GM18520 (cell line): Measurements from ENCODE around the gene DHRSX.
"Not testable (repeated sequence)": the region's sequence is repeated elsewhere in the genome, so short reads cannot be mapped to it uniquely, and the experiment has no call there.

Source experiments
- ATAC-seq: cut with Tn5 transposase; IDR thresholded peaks from one replicate; pipeline ENCODE4 v1.9.1; 2021; ENCODE audit not compliant: unreplicated experiment

The DHRSX gene

GRCh38 chrX:2479420-2479780 lies 21.4 kb downstream of the DHRSX start:
- ATAC-seq, result no peak

- no peak for ATAC-seq
Measured at GRCh38 chrX:2478546-2479419, 22.0 kb downstream of the DHRSX start.

DNA sequence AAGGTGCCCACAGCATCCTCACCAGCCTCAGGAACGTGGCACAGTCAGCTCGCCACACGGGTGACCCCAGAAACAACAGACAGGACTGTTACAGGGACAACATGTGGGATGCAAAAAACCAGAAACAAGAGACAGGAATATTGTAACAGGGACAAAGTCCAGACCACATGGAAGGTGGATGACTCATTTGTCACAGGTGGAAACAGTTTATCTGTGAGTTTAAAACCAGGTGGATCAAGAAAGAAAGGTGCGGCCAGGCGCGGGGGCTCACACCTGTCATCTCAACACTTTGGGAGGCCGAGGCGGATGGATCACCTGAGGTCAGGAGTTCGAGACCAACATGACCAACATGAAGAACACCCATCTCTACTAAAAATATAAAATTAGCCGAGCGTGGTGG lies 23.5 kb downstream of the DHRSX start:
- ATAC-seq, result not testable (repeated sequence)

- ATAC-seq, result no peak
Measured at GRCh38 chrX:2474963-2475726, 25.6 kb downstream of the DHRSX start.

GRCh38 chrX:2474280-2474962 lies 26.4 kb downstream of the DHRSX start:
- ATAC-seq, result no peak

GRCh38 chrX:2473064-2473463 lies 27.7 kb downstream of the DHRSX start:
- ATAC-seq, result not testable (repeated sequence)

GRCh38 chrX:2471641-2472040 lies 29.1 kb downstream of the DHRSX start:
- ATAC-seq, result no peak

GRCh38 chrX:2471126-2471525 lies 29.6 kb downstream of the DHRSX start:
- not testable (repeated sequence) for ATAC-seq

- not testable (repeated sequence) for ATAC-seq
Measured at GRCh38 chrX:2469852-2470251, 30.9 kb downstream of the DHRSX start.

DNA sequence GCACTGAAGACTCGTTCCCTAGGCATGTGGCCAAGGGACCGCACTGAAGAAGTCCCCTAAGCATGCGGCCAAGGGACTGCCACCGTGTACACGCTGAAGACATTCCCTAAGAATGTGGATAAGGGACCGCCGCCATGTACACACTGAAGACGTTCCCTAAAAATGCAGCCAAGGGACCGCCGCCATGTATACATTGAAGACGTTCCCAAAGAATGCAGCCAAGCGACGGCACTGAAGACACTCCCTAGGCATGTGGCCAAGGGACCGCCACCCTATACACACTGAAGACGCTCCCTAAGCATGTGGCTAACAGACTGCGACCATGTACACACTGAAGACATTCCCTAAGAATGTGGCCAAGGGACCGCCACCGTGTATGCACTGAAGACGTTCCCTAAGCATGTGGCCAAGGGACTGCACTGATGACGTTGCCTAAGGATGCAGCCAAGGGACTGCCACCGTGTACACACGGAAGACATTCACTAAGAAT lies 31.5 kb downstream of the DHRSX start:
- no peak for ATAC-seq

- no peak for ATAC-seq
Measured at GRCh38 chrX:2468261-2469195, 32.2 kb downstream of the DHRSX start.

- ATAC-seq, result no peak
Measured at GRCh38 chrX:2466876-2467656, 33.7 kb downstream of the DHRSX start.

DNA sequence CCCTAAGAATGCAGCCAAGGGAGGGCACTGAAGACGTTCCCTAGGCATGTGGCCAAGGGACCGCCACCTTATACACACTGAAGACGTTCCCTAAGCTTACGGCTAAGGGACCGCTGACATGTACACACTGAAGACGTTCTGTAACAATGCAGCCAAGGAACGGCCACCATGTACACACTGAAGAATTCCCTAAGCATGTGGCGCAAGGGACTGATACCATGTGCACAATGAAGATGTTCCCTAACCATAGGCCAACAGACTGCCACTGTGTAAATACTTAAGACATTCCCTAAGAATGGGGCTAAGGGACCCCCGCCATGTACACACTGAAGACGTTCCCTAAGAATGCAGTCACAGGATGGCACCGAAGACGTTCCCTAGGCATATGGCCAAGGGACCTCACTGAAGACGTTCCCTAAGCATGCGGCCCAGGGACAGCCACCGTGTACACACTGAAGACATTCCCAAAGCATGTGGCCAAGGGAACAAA lies 36.1 kb downstream of the DHRSX start:
- ATAC-seq, result no peak

- no peak for ATAC-seq
Measured at GRCh38 chrX:2463973-2464676, 36.7 kb downstream of the DHRSX start.

DNA sequence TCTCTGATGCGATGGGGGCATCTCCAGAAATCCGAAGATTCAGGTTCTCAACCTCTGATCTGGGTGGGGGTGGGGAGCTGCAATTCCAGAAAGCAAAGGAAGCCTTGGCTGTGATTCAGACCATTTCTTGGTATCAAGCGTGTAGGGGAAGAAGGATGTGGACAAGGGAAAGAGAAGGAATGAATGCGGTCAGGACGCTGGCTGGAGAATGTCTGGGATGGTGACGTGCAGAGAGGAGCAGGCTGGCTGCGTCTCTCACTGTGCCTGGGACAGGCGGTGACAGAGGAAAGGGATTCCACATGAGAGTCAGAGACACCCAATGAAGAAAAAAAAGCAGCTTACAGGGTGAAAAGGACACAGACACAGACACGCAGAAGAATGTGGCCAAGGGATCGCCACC lies 37.3 kb downstream of the DHRSX start:
- not testable (repeated sequence) for ATAC-seq

DNA sequence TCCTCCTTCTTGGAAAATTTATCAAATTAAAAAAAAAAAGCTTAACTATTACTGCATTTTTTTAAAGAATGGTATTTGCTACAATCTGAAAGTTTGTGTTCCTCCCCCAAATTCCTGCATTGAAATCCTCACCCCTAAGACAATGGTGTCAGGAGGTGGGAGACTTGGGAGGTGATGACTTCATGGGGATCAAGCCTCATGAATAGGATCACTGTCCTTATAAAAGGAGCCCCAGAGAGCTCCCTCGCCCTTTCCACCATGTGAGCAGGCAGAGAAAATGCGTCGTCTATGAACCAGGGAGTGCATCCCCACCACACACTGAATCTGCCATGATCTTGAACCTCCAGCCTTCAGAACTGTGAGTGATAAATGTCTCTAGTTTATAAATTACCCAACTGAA lies 38.0 kb downstream of the DHRSX start:
- no peak for ATAC-seq

DNA sequence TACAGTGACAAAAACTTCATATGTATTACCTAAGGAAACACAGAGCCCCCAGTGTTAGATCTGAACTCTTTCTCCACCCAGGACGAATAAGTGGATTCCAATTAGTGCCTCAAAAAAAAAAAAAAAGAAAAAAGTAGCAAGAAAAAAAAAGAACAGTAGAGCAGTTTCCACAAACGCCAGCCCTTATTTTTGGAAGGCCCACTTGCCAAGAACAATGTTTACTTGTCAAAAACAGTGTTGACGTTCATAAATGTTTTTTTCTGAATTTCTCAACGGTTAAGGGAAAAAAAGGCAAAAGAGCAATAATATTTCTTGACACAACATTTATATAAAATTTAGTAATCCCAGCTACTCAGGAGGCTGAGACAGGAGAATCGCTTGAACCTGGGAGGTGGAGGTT lies 38.7 kb downstream of the DHRSX start:
- no peak for ATAC-seq

- ATAC-seq, result no peak
Measured at GRCh38 chrX:2461711-2462016, 39.1 kb downstream of the DHRSX start.
